Kidney capillary endothelial cell (primary cell): Measurements from ENCODE around the gene CALR.
"Not testable (repeated sequence)": the region's sequence is repeated elsewhere in the genome, so short reads cannot be mapped to it uniquely, and the experiment has no call there.

Source experiments
- DNase-seq: peaks from one replicate; pipeline ENCODE4 v3.0.0-alpha.2; 2018; ENCODE audit warnings: low spot score

The CALR gene

GRCh38 chr19:12933287-12934072, 4.9 kb upstream of the CALR start, which contains the start of gene FARSA:
TSS of gene FARSA (minus strand) at chr19:12933711. CDS start at chr19:12933696, 15 bp downstream.
- DNase-seq, result peak; percentile 88

GRCh38 chr19:12935071-12935470, 3.3 kb upstream of the CALR start:
- DNase-seq, result no peak

GRCh38 chr19:12936582-12936981, 1.8 kb upstream of the CALR start:
- no peak for DNase-seq

GRCh38 chr19:12937093-12937926, 1.1 kb upstream of the CALR start:
- no peak for DNase-seq

DNA sequence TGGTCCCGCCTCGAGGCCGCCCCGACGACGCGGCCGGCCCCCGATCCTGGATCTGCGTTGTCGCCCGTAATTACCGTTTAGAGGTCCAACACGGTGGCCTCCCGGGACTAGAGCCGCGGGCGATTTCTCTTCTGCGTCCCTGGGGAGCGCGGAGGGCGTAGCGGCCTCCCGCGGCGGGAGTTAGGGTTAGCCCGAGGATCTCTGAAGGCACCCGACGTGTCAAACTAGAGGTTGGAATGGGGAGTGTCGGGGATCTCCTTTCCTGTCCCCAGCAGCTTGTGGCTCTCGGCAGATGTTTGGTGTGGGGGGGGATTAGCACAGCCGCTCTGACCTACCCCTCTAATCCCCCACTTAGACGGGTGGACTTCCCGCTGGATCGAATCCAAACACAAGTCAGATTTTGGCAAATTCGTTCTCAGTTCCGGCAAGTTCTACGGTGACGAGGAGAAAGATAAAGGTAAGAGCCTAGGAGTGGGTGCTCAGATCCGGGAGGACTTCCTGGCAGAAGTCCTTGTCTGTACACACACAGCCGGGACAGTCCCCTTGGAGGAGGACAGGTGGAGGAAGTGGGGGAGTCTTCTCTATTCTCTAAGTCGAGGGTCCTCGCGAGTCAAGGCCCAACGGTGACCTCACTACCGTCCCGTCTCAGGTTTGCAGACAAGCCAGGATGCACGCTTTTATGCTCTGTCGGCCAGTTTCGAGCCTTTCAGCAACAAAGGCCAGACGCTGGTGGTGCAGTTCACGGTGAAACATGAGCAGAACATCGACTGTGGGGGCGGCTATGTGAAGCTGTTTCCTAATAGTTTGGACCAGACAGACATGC, 581 bp downstream of the CALR start:
- no peak for DNase-seq

- no peak for DNase-seq
Observed at GRCh38 chr19:12939975-12940423, 1.6 kb downstream of the CALR start.

GRCh38 chr19:12940897-12941296, 2.5 kb downstream of the CALR start:
- no peak for DNase-seq

DNA sequence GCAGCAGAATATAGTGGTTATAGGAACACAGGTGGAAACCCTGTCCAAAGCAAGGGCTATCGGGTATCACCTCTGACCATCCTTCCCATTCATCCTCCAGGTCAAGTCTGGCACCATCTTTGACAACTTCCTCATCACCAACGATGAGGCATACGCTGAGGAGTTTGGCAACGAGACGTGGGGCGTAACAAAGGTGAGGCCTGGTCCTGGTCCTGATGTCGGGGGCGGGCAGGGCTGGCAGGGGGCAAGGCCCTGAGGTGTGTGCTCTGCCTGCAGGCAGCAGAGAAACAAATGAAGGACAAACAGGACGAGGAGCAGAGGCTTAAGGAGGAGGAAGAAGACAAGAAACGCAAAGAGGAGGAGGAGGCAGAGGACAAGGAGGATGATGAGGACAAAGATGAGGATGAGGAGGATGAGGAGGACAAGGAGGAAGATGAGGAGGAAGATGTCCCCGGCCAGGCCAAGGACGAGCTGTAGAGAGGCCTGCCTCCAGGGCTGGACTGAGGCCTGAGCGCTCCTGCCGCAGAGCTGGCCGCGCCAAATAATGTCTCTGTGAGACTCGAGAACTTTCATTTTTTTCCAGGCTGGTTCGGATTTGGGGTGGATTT, 5.1 kb downstream of the CALR start:
- no peak for DNase-seq

- DNase-seq, result no peak
Observed at GRCh38 chr19:12944104-12944674, 5.8 kb downstream of the CALR start.

DNA sequence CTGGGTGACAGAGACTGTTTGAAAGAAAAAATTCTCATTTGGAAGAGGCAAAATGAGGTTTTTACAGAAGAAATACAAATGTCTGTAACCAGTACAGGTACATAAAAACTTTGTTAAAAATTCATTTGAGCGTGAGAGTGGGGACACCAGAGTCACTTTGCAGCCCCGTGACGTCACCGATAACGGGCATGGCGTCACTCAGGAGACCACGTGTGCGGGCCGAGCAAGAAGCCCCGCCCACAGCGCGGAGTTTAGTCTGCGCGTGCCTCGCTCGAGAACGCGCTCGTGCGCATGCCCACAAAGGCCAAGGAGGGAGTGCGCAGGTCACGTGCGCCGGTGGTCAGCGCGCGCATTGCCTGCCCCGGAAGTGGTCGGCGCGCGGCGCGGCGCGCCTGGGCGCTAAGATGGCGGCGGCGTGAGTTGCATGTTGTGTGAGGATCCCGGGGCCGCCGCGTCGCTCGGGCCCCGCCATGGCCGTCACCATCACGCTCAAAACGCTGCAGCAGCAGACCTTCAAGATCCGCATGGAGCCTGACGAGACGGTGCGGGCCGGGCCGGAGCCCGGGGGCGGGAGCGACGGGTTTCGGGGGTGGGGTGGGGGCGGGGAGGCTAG, 7.2 kb downstream of the CALR start, which contains the start of gene RAD23A:
Gene RAD23A, plus strand, starts transcription at position 384 of the 613 bp plus-strand sequence. Its CDS starts 87 bp downstream, at position 471.
- DNase-seq, result peak; percentile 94

- DNase-seq, result no peak
Observed at GRCh38 chr19:12946092-12946721, 7.8 kb downstream of the CALR start.

- no peak for DNase-seq
Observed at GRCh38 chr19:12946731-12947496, 8.5 kb downstream of the CALR start.

GRCh38 chr19:12947702-12948611, 9.5 kb downstream of the CALR start:
- no peak for DNase-seq

- no peak for DNase-seq
Observed at GRCh38 chr19:12948612-12949362, 10.4 kb downstream of the CALR start.

DNA sequence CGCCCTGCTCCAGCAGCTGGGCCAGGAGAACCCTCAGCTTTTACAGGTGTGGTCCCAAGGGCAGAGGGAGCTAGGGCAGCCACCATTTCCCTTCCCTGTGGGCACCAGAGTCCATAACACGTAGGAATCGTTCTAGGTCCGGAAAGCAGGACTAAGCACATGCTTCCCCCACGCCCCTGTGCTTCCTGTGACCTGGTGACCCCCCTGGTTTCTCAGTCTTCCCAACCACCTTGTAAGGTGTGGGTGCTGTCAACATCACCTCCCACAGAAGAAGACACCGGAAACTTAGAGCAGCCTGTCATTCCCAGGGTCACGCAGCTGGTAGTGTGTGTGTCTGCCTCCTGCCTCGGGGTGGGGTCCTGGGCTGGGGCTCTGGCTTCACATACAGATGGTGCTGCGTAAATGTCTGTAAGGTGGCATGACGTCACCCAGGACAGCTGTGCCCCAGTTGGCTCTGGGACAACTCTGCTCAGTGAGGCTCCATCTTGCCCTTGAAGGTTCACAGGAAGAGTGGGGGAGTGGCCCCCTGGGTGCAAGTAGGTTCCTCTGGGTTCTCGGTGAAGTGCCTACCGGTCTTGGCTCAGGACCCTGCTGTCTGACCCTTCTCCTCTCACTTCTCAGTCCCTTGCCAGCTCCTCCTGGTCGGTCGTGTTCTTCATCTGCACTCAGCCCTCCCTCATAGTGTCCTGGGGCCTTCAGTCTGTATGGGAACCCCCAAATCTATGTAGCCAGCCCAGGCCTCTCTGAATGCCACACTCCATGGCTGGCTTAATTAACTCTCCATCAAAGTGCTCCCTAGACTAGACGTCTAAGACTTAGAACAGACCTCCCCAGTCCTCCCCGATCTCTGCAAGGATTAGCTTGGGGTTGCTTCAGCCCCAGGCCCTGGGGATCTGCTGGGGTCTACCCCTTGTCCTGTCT, 11.2 kb downstream of the CALR start:
- DNase-seq, result no peak

- DNase-seq, result not testable (repeated sequence)
Observed at GRCh38 chr19:12952050-12952449, 13.6 kb downstream of the CALR start.
